ENCODE data around the gene LRMDA. TPM values are rescaled to one million over a fixed set of nuclear protein-coding genes. Genes with fewer than 3 reads are reported as not detected.

The LRMDA gene
- total and polyA plus RNA-seq, 10 of the 15 experiments (the other 5 are each of a cell fraction or from before 2014, with no cell fraction given), result 0.07 to 0.54 (median 0.29) TPM; not detected in 4

- intact Hi-C loops (cut with micrococcal nuclease; ENCODE audit: unreplicated experiment), result no loop called here
- H4K20me1 ChIP-seq (ENCODE audit: control insufficient read depth, insufficient read depth), result no peaks in the 10 kb centered on the region
- no peaks in the 10 kb centered on the region for H3K36me3 ChIP-seq (ENCODE audit: control insufficient read depth in 2 of 2, insufficient read depth in 2 of 2, low read length in 1 of 2)
- H3K79me2 ChIP-seq (ENCODE audit: control insufficient read depth, insufficient read depth, low read length), result no peaks in the 10 kb centered on the region
- DNase-seq (ENCODE audit: low read depth, low spot score), result no peak
- no TSS peak for BruUV-seq (replicated peaks)
- ChIA-PET SMC1A (ENCODE audit: uncharacterized antibody, unreplicated experiment) (interaction anchor here (0.8 to 1.4 kb wide), 2 partner anchors 36 to 145 kb away, joined by 3 read pairs; no protein-coding TSS in a partner anchor), RAD21 (ENCODE audit: unreplicated experiment) (no interaction called here), CTCF (no interaction called here), POLR2A (no interaction called here)
- FAIRE-seq, result no peak
- in situ Hi-C loops (cut with MboI), result no loop called here
- 38% methylated on average over 5 of the region's 5 CpGs for WGBS (ENCODE audit: insufficient coverage, insufficient replicate concordance, low lambda C conversion rate, missing lambda C conversion rate)
- H3K4me1 ChIP-seq (ENCODE audit: control insufficient read depth, insufficient read depth, low read length), result no peaks in the 10 kb centered on the region
- TF ChIP-seq SMAD1 (IDR thresholded peaks at IDR 0.05; ENCODE audit: low read depth, partially characterized antibody) (no peak), CEBPB (IDR thresholded peaks at IDR 0.05; ENCODE audit: borderline replicate concordance in 1 of 2, low read depth in 2 of 2, low read length in 2 of 2) (no peak), ATF2 (IDR thresholded peaks at IDR 0.05; ENCODE audit: low read length) (no peak), SREBF2 (IDR thresholded peaks at IDR 0.05; ENCODE audit: low read length) (no peak), BACH1 (IDR thresholded peaks at IDR 0.05; ENCODE audit: borderline replicate concordance) (no peak), POU2F2 (IDR thresholded peaks at IDR 0.05; ENCODE audit: borderline replicate concordance, low read depth, low read length) (no peak)
- no peak overlapping the region for H3K4me3 ChIP-seq
- no peaks in the 10 kb centered on the region for H3K9me3 ChIP-seq (replicated peaks; ENCODE audit: control insufficient read depth, insufficient read depth, low read length)
- ATAC-seq, result no peak
- H2AFZ ChIP-seq (ENCODE audit: control insufficient read depth, low read depth, low read length), result no peak overlapping the region
- no peak overlapping the region for H3K4me2 ChIP-seq (ENCODE audit: control insufficient read depth, insufficient read depth)
- H3K9ac ChIP-seq (ENCODE audit: control insufficient read depth, insufficient read depth, low read length), result no peak overlapping the region
- H3K27ac ChIP-seq (ENCODE audit: control insufficient read depth, insufficient read depth), result no peak overlapping the region
- no peaks in the 10 kb centered on the region for H3K27me3 ChIP-seq (replicated peaks in 1 of 2; ENCODE audit: control insufficient read depth in 2 of 2, insufficient read depth in 2 of 2, low read length in 1 of 2)
Measured at GRCh38 chr10:75851580-75852345, 420.3 kb downstream of the LRMDA start.

Measured in GM12878 (cell line).